ENCODE measurements around the gene ARHGAP1.

DNA sequence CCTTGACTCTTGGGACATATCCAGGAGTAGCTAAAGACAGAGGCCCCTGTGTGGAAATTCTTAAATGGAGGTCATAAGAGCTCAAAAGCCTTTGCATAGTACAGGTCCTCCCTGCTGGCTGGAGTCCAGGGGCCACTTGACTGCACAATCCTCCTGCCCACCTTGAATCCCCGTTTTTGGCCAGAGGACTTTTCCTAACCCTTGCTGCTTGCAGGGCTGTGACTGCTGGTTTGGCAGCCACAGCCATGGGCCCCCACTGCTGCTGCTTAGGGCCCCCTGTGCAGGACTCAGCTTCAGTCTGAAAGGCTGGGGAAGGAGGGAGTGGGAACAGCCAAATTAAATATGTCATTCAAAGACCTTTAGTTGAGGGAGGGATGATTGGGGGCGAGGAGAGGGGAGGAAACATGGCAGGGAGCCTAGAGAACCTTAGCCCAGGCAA, 33.4 kb downstream of the ARHGAP1 start:
- no peak for TF ChIP-seq POLR2A (IDR thresholded peaks at IDR 0.05)
- TF ChIP-seq, protein P1, sequence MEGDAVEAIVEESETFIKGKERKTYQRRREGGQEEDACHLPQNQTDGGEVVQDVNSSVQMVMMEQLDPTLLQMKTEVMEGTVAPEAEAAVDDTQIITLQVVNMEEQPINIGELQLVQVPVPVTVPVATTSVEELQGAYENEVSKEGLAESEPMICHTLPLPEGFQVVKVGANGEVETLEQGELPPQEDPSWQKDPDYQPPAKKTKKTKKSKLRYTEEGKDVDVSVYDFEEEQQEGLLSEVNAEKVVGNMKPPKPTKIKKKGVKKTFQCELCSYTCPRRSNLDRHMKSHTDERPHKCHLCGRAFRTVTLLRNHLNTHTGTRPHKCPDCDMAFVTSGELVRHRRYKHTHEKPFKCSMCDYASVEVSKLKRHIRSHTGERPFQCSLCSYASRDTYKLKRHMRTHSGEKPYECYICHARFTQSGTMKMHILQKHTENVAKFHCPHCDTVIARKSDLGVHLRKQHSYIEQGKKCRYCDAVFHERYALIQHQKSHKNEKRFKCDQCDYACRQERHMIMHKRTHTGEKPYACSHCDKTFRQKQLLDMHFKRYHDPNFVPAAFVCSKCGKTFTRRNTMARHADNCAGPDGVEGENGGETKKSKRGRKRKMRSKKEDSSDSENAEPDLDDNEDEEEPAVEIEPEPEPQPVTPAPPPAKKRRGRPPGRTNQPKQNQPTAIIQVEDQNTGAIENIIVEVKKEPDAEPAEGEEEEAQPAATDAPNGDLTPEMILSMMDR (IDR thresholded peaks at IDR 0.05 in 8 of 11, conservative IDR thresholded peaks at IDR 0.05 in 3 of 11), result no peak

Measured in spleen (tissue), 7 donors.